Kidney (tissue), 14 donors: ENCODE measurements around the gene INTU. TPM values are rescaled to one million over a fixed set of nuclear protein-coding genes. Genes with fewer than 3 reads are reported as not detected.

Experiments used
- DNase-seq, 5 donors: peaks; one replicate each; pipeline ENCODE4 v3.0.0-alpha.2; 2013 to 2020
- FAIRE-seq: peaks from 2 replicates; lab custom pipeline; 2012; peaks lifted over from hg19 to GRCh38; lab: Jason Lieb, UNC
- H3K27ac ChIP-seq, 2 donors: one replicate each; pipeline ENCODE4 v1.7.0; 2013; ENCODE audit warnings: low read depth in 2 of 2, low read length in 2 of 2, inconsistent platforms in 1 of 2
- H3K27me3 ChIP-seq: one replicate; pipeline ENCODE4 v1.7.1; 2013; ENCODE audit warnings: low read length, inconsistent platforms; ENCODE audit not compliant: control insufficient read depth, insufficient read depth
- H3K36me3 ChIP-seq, 3 donors: one replicate each; pipeline versions ENCODE4 v1.7.0 to v1.7.1; 2013; ENCODE audit warnings: low read length in 3 of 3, control low read depth in 1 of 3, inconsistent platforms in 1 of 3; ENCODE audit not compliant: insufficient read depth in 3 of 3, control insufficient read depth in 2 of 3
- H3K4me1 ChIP-seq, 3 donors: one replicate each; pipeline versions ENCODE4 v1.7.0 to v1.7.1; 2013; ENCODE audit warnings: low read length in 3 of 3, inconsistent platforms in 1 of 3, low read depth in 1 of 3; ENCODE audit not compliant: control insufficient read depth in 2 of 3, insufficient read depth in 2 of 3
- H3K4me3 ChIP-seq, 3 donors: one replicate each; pipeline versions ENCODE4 v1.7.0 to v1.8.1; 2013; ENCODE audit warnings: low read length in 3 of 3, control low read depth in 1 of 3, inconsistent platforms in 1 of 3
- H3K9ac ChIP-seq, 3 donors: one replicate each; pipeline versions ENCODE4 v1.7.0 to v1.7.1; 2013; ENCODE audit warnings: low read length in 3 of 3, control low read depth in 1 of 3, inconsistent platforms in 1 of 3
- H3K9me3 ChIP-seq, 3 donors: one replicate each; pipeline versions ENCODE4 v1.7.0 to v1.7.1; 2013; ENCODE audit warnings: low read length in 3 of 3, control low read depth in 1 of 3, inconsistent platforms in 1 of 3; ENCODE audit not compliant: control insufficient read depth in 2 of 3, insufficient read depth in 1 of 3
- intact Hi-C: fragments of 100-400 bp; cut with DNase I; formaldehyde crosslinking; loops from one replicate; pipeline ENCODE4 v1.11.1; 2022
- polyA plus RNA-seq: library from polyadenylated mRNA; stranded (reverse); fragments of 350-450 nt; fragmentation: Illumina TruSeq; extraction: RNeasy Lipid Tissue Mini Kit (QIAGEN cat#74804); gene quantifications from one replicate; pipeline ENCODE4 v1.2.3, GENCODE V29; 2014; ENCODE audit warnings: low read depth, low replicate concordance; ENCODE audit not compliant: insufficient read depth
- total RNA-seq: library from RNA; stranded (reverse); fragmentation: NEBNext Ultra II Directional; extraction: Animal tissue kit (Norgen Biotek cat#: 25700); gene quantifications from one replicate; pipeline ENCODE4 v1.2.1, GENCODE V29; 2021
- TF ChIP-seq, protein P1 (sequence below): IDR thresholded peaks from 3 replicates; pipeline ENCODE4 v1.5.1; 2012; ENCODE audit warnings: mild to moderate bottlenecking, moderate library complexity, borderline replicate concordance; ENCODE audit not compliant: insufficient read depth; ENCODE audit errors: extremely low read depth
- donor health status: control.
- donor health status: control.
- donor health status: control.
- donor health status: control.
- donor health status: control.
- donor health status: DM: yes; HTN: yes; CAD: no.
- donor health status: Normal renal cell carcinoma (clear cell type).

INTU gene
- total and polyA plus RNA-seq, 2 donors from 2014 or later, result 2.6 to 8.3 TPM

DNA sequence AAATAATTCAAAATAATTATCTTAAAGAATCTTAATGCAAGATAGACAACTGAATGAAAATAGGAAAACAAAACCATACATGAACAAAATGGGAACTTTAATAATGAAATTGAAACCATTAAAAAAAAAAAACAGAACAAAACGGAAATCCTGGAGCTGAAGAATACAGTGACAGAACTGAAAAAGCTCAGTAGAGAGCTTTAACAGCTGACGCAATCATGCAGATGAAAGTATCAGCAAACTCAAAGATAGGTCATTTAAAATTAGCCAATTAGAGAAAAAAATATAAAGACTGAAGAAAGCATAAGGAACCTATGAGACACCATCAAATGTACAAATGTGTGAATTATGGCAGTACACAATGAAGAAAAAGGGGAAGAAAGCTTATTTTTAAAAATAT, 116.2 kb downstream of the INTU start:
- no peak for FAIRE-seq
- no peaks in the 10 kb centered on the region for H3K4me1 ChIP-seq
- intact Hi-C loops, result no loop called here

DNA sequence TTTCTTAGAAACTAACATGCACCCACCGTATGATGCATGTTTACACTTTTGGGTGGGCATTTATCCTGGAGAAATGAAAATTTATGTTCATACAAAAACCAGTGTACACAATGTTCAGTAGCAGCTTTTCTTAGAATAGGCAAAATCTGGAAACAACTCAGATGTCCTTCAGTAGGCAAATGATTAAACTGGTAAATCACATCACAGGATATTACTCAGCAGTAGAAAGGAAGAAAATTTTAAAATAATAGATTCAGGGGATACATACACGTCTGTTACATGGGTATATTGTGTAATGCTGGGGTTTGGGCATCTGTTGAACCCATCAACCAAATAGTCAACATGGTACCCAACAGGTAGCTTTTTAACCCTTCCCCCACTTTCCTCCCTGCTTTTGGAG, 124.1 kb downstream of the INTU start:
- Histone ChIP-seq H3K4me3 (no peak overlapping the region), H3K36me3 (no peaks in the 10 kb centered on the region), H3K9ac (no peak overlapping the region), H3K9me3 (peaks cover 0 to 2% (median 0%) of the 10 kb centered on the region in 3 donors), H3K27ac (no peak overlapping the region), H3K4me1 (no peaks in the 10 kb centered on the region), H3K27me3 (no peaks in the 10 kb centered on the region)
- DNase-seq (no peak), FAIRE-seq (no peak)
- TF ChIP-seq, protein P1, sequence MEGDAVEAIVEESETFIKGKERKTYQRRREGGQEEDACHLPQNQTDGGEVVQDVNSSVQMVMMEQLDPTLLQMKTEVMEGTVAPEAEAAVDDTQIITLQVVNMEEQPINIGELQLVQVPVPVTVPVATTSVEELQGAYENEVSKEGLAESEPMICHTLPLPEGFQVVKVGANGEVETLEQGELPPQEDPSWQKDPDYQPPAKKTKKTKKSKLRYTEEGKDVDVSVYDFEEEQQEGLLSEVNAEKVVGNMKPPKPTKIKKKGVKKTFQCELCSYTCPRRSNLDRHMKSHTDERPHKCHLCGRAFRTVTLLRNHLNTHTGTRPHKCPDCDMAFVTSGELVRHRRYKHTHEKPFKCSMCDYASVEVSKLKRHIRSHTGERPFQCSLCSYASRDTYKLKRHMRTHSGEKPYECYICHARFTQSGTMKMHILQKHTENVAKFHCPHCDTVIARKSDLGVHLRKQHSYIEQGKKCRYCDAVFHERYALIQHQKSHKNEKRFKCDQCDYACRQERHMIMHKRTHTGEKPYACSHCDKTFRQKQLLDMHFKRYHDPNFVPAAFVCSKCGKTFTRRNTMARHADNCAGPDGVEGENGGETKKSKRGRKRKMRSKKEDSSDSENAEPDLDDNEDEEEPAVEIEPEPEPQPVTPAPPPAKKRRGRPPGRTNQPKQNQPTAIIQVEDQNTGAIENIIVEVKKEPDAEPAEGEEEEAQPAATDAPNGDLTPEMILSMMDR, result no peak
- intact Hi-C loops, result no loop called here

More for the DNA sequence above, 116.2 kb downstream of the INTU start:
- Histone ChIP-seq H3K36me3 (no peaks in the 10 kb centered on the region), H3K4me3 (no peak overlapping the region), H3K27me3 (no peaks in the 10 kb centered on the region), H3K27ac (no peak overlapping the region), H3K9me3 (no peaks in the 10 kb centered on the region), H3K9ac (no peak overlapping the region)
- TF ChIP-seq, protein P1, result no peak
- no peak for DNase-seq

DNA sequence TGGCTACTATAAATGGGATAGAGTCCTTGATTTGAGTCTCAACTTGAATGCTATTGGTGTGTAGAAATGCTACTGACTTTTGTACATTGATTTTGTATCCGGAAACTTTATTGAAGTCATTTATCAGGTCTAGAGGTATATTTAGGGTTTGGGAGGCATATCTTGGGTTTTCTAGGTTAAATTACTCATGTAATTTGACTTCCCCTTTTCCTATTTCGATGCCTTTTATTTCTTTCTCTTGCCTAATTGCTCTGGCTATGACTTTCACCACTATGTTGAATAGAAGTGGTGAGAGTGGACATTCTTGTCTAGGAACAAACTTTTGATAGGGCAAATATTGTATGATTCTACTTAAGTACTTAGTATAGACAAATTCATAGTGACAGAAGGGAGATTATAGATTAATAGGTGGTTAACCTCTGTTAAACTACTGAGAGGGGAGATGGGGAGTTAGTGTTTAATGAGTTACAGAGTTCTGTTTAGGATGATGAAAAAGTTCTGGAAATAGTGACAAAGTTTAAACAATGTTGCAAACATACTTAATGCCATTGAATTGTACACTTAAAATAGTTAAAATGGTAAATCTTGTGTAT, 126.6 kb downstream of the INTU start:
- FAIRE-seq, result peak; percentile 32
- TF ChIP-seq, protein P1, result no peak

DNA sequence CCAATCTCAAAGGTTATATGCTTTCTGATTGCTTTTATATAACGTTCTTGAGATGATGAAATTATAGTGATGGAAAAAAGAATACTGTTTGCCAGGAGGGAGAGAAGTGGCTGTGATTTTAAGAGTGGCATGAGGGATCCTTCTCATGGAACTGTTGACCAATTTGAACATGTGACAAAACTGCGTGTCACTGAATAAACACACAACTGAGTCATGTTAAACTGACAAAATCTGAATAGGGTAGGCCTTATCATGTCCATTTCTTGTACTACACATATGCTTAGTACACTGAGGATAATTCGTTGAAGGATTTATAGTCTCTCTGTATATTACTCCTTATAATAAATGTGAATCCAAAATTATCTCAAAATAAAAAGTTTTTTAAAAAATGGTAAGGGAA, 127.1 kb downstream of the INTU start:
- Histone ChIP-seq H3K4me1 (no peaks in the 10 kb centered on the region), H3K27ac (no peak overlapping the region), H3K9me3 (no peaks in the 10 kb centered on the region), H3K27me3 (no peaks in the 10 kb centered on the region), H3K4me3 (no peak overlapping the region), H3K36me3 (no peaks in the 10 kb centered on the region), H3K9ac (no peak overlapping the region)
- intact Hi-C loops, result no loop called here
- DNase-seq (no peak), FAIRE-seq (no peak)
- TF ChIP-seq, protein P1, result no peak

More for the DNA sequence above, 126.6 kb downstream of the INTU start:
- no peak overlapping the region for H3K27ac ChIP-seq
- H3K4me1 ChIP-seq, result no peaks in the 10 kb centered on the region
- H3K36me3 ChIP-seq, result no peaks in the 10 kb centered on the region
- H3K4me3 ChIP-seq, result no peak overlapping the region
- peaks cover 0 to 2% (median 0%) of the 10 kb centered on the region in 3 donors for H3K9me3 ChIP-seq
- no peak for DNase-seq
- no peaks in the 10 kb centered on the region for H3K27me3 ChIP-seq
- no peak overlapping the region for H3K9ac ChIP-seq
- intact Hi-C loops, result no loop called here
